HepG2 (cell line): ENCODE measurements around the gene BEGAIN.

Experiments
- AGO2 ChIP-seq: fragments of 200-400 bp; formaldehyde crosslinking; optimal IDR thresholded peaks from 2 replicates; pipeline ENCODE3; 2017; ENCODE audit warnings: mild to moderate bottlenecking, low read depth, low read length, moderate library complexity
- BCL3 ChIP-seq: sonication (generic); formaldehyde crosslinking; IDR thresholded peaks from 2 replicates; pipeline ENCODE4 v1.5.1; 2020; ENCODE audit warnings: mild to moderate bottlenecking, missing genetic modification reagents, moderate library complexity
- BRD4 ChIP-seq: sonication (generic); formaldehyde crosslinking; IDR thresholded peaks from 2 replicates; pipeline ENCODE4 v1.4.0; 2020; ENCODE audit warnings: missing genetic modification reagents
- CCAR2 ChIP-seq: fragments of 200-400 bp; formaldehyde crosslinking; optimal IDR thresholded peaks from 2 replicates; pipeline ENCODE3; 2018; ENCODE audit warnings: low read depth, mild to moderate bottlenecking, low read length, moderate library complexity
- CTCF ChIP-seq: sonication (generic); formaldehyde crosslinking; IDR thresholded peaks from 2 replicates; pipeline ENCODE4 v1.5.0; 2020; ENCODE audit warnings: mild to moderate bottlenecking, missing genetic modification reagents, moderate library complexity
- FOXJ3 ChIP-seq: sonication (generic); formaldehyde crosslinking; IDR thresholded peaks from 2 replicates; pipeline ENCODE4 v1.4.0; 2020; ENCODE audit warnings: missing genetic modification reagents, mild to moderate bottlenecking, borderline replicate concordance
- MEF2D ChIP-seq: sonication (generic); formaldehyde crosslinking; IDR thresholded peaks from 2 replicates; pipeline ENCODE4 v1.5.1; 2020; ENCODE audit warnings: mild to moderate bottlenecking, missing genetic modification reagents
- POLR2AphosphoS5 ChIP-seq: IDR thresholded peaks from 2 replicates; pipeline ENCODE4 v1.6.1; 2012; ENCODE audit warnings: low read depth, low read length
- PREB ChIP-seq: sonication (generic); formaldehyde crosslinking; IDR thresholded peaks from 2 replicates; pipeline ENCODE4 v1.4.0; 2020; ENCODE audit warnings: missing genetic modification reagents
- TAF1 ChIP-seq: sonication (generic); formaldehyde crosslinking; IDR thresholded peaks from 2 replicates; pipeline ENCODE4 v1.4.0; 2020; ENCODE audit warnings: missing genetic modification reagents
- TBL1XR1 ChIP-seq: fragments of 150-350 bp; IDR thresholded peaks from 2 replicates; pipeline ENCODE4 v1.6.1; 2014; ENCODE audit warnings: borderline replicate concordance, low read length; ENCODE audit not compliant: partially characterized antibody
- TRIM24 ChIP-seq: sonication (generic); formaldehyde crosslinking; IDR thresholded peaks from 2 replicates; pipeline ENCODE4 v1.8.0; 2022; ENCODE audit warnings: mild to moderate bottlenecking, missing genetic modification reagents
- ZFP36 ChIP-seq: fragments of 150-350 bp; IDR thresholded peaks from 2 replicates; pipeline ENCODE4 v1.6.1; 2018; ENCODE audit warnings: borderline replicate concordance, low read length, low read depth; ENCODE audit not compliant: partially characterized antibody
- ZKSCAN1 ChIP-seq: fragments of 150-350 bp; IDR thresholded peaks from 2 replicates; pipeline ENCODE4 v1.6.1; 2014; ENCODE audit warnings: low read length

- TF ChIP-seq TAF1 (CRISPR knock-in tag): no peak
- TF ChIP-seq CTCF (CRISPR knock-in tag): no peak
- no peak for TF ChIP-seq BRD4 (CRISPR knock-in tag)
- TF ChIP-seq CCAR2: no peak
- TF ChIP-seq AGO2: no peak
- TF ChIP-seq BCL3 (CRISPR knock-in tag): no peak
- TF ChIP-seq TBL1XR1: no peak
- no peak for TF ChIP-seq ZFP36
- no peak for TF ChIP-seq FOXJ3 (CRISPR knock-in tag)
- TF ChIP-seq POLR2AphosphoS5: no peak
- no peak for TF ChIP-seq TRIM24 (CRISPR knock-in tag)
- no peak for TF ChIP-seq PREB
- no peak for TF ChIP-seq ZKSCAN1
- no peak for TF ChIP-seq MEF2D
Measured at GRCh38 chr14:100539766-100540140, 47.5 kb downstream of the BEGAIN start.
